ENCODE results near the gene OLIG1.
A peak's percentile ranks its signal among the peaks of the same experiment; 100 is the strongest.

OLIG1 gene

DNA sequence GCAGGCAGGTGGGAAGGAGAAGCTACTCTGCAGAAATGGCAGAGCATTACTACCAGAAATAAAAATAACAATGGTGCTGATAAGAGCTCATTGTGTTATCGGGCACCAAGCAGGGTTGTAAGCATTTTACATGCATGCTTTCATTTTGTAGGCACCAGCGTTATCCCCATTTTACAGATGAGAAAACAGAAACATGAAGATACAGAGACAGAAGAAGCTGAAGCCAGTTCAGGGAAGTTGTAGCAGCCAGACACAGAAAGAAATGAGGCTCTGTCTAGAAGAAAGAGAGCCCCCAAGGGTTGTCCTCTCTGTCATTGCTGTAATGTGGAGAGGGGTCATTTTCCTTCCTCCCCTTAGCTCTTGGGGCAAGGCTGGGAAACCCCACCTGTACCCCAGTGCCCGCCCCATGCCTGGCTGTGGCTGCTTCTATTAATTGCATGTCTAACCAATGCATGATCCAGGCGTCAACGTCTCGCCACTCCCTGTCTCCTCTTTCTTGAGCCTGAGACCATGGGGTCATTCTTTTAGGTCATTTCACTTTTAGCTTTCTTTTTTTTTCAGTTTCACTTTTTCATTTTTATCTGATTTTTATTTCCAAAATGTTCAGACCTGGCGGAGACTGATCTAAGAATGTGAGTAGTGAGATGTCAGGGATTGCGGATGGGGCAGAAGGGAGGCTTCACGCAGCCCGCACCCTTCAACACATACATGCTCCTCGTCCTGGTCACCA, 6.8 kb downstream of the OLIG1 start:
- TF ChIP-seq, protein P1, sequence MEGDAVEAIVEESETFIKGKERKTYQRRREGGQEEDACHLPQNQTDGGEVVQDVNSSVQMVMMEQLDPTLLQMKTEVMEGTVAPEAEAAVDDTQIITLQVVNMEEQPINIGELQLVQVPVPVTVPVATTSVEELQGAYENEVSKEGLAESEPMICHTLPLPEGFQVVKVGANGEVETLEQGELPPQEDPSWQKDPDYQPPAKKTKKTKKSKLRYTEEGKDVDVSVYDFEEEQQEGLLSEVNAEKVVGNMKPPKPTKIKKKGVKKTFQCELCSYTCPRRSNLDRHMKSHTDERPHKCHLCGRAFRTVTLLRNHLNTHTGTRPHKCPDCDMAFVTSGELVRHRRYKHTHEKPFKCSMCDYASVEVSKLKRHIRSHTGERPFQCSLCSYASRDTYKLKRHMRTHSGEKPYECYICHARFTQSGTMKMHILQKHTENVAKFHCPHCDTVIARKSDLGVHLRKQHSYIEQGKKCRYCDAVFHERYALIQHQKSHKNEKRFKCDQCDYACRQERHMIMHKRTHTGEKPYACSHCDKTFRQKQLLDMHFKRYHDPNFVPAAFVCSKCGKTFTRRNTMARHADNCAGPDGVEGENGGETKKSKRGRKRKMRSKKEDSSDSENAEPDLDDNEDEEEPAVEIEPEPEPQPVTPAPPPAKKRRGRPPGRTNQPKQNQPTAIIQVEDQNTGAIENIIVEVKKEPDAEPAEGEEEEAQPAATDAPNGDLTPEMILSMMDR (IDR thresholded peaks at IDR 0.05; ENCODE audit: extremely low read depth, missing control alignments), result no peak
- no peak for DNase-seq (ENCODE audit: low spot score)

- TF ChIP-seq, protein P1 (IDR thresholded peaks at IDR 0.05; ENCODE audit: extremely low read depth, missing control alignments), result no peak
- peak; percentile 87 for DNase-seq (ENCODE audit: low spot score)
Observed at GRCh38 chr21:33078907-33079582, 9.1 kb downstream of the OLIG1 start.

- TF ChIP-seq, protein P1 (IDR thresholded peaks at IDR 0.05; ENCODE audit: extremely low read depth, missing control alignments), result no peak
- no peak for DNase-seq (ENCODE audit: low spot score)
Observed at GRCh38 chr21:33080376-33080775, 10.4 kb downstream of the OLIG1 start.

DNA sequence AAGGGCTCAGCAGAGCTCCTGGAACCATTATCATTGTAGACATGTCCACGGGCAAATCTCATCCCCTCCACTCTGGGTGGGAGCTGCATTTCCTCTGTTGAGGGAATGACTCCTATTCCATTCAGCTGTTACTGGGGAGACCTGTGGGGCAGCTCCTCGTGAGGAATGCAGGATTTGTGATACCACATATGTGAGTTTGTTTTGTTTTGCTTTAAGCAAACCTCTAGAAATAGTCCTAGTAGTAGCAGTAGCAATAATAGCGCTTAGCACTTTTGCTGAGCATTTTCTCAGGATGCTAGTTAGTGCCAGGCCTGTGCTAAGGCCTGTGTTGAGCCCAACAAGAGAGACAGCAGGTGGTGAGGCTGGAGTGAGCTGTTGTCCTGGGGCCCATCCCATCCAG, 10.8 kb downstream of the OLIG1 start:
- TF ChIP-seq, protein P1 (IDR thresholded peaks at IDR 0.05; ENCODE audit: extremely low read depth, missing control alignments), result no peak
- DNase-seq (ENCODE audit: low spot score), result no peak

DNA sequence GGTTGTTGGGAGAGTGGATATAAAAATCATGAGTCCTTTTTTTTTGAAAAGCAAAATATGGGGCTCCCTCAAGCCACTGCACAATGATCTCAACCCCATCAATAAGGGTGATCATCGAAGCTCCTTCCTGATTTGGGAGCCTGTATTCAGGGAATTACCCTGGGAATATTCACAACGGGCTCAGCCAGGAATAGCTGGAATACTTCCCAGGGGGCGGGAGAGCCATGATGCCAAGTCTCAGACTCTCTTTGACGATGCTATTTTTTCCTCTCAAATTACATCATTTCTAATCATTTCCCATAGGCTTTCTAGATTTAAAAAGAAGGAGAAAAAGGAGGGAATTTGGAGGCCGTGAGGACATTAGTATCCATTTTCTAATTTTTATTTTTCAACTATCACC, 18.4 kb downstream of the OLIG1 start:
- TF ChIP-seq, protein P1 (IDR thresholded peaks at IDR 0.05; ENCODE audit: extremely low read depth, missing control alignments), result no peak
- DNase-seq (ENCODE audit: low spot score), result no peak

DNA sequence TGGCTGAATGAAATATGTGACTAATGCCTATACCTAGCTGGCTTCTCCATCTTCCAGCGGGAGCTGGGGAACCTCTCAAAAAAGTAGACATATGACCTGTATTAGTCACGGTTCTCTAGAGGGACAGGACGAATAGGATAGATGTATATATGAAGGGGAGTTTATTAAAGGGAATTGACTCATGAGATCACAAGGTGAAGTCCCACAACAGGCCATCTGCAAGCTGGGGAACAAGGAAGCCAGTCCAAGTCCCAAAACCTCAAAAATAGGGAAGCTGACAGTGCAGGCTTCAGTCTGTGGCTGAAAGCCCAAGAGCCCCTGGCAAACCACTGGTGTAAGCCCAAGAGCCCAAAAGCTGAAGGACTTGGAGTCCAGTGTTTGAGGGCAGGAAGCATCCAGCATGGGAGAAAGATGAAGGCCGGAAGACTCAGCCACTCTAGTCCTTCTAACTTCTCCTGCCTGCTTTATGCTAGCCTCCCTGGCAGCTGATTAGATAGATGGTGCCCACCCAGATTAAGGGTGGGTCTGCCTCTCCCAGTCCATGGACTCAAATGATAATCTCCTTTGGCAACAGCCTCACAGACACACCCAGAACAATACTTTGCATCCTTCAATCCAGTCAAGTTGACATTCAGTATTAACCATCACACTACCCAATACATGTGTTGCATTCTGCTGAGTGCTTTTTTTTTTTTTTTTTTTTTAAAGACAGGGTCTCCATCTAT, 19.6 kb downstream of the OLIG1 start:
- TF ChIP-seq, protein P1 (IDR thresholded peaks at IDR 0.05; ENCODE audit: extremely low read depth, missing control alignments), result no peak
- DNase-seq (ENCODE audit: low spot score), result no peak

DNA sequence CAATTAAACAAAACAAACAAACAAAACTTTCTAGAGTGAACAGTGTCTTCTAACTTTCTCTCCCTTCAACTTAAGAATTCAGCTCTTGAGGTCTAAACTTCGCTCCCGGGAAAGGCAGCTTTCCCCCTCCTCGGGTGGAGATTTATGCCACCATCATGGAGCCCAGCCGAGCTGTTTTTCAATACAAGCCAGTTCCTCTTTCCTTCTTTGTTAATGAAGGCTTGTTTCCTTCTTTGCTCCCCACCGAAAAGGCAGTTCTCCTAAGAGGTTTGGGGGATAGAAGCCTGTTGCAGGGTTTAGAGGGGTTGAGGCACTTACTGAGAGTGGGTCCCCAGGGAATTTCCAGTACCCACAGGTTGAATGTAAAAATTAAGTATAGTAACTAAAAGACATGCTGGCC, 26.5 kb downstream of the OLIG1 start:
- TF ChIP-seq, protein P1 (IDR thresholded peaks at IDR 0.05; ENCODE audit: extremely low read depth, missing control alignments), result no peak

More for the DNA sequence above, 26.5 kb downstream of the OLIG1 start:
- DNase-seq (ENCODE audit: low spot score), result no peak

Measured in GM20000 (cell line).